ENCODE data around the gene CD6.

The CD6 gene

DNA sequence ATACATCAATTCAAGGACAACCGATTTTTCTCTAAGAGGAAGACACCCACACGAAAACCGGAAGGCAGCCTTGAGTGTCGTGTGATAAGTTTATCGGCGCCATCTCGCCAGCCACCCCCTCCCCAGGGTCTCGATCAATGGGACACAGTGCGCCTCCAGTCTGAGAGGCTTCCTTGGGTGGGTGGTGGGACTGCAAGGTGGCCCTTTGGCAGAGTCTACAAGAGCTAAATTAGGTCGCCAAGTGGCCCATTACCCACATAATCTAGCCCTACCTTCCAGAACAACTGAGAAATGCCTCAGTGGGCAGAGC is 64.0 kb downstream of the CD6 start:
- no peak for DNase-seq

DNA sequence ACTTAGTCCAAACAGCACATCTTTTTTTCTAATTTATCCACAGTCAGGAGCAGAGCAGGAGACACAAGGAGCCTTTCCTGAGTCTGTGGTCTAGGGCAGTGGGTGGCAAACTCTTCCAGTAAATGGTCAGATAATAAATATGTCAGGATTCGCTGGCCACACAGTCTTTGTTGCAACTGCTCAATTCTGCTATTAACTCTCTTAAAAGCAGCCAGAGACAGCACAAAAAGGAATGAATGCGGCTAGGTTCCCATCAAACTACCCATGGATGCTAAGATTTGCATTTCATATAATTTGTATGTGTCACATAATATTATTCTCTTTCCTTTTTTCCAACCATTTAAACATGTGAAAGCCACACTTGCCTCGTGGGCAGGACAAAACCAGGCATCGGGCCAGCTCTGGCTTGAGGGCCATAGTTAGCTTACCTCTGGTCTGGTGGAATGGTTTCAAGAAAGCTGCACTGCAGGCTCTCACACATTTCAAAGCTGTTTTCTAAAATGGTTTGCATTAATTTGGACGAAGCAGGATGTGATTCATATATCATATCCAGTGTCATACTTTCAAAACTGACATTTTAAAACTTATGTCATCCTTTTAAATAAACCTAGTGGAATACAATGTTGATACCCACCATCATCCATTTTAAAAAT is 66.1 kb downstream of the CD6 start:
- DNase-seq = no peak

DNA sequence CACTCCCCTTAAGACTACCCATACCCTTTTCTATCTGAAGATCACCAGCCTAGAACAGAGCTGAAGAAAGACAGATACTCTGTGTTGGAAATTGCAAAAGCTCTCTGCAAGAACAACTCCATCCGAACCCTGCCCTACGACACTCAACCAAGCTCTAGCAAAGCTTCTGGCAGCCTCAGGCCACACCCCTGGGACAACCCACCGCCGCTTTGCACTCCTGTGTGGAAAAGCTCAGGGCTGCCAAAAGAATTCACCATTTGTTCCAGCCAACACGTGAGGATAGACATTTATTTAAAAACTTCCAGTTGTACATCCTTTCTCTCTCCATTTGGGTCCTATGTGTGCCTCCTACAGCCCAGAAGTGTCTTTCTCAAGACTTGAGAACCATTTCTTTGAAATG is 68.4 kb downstream of the CD6 start:
- no peak for DNase-seq

DNA sequence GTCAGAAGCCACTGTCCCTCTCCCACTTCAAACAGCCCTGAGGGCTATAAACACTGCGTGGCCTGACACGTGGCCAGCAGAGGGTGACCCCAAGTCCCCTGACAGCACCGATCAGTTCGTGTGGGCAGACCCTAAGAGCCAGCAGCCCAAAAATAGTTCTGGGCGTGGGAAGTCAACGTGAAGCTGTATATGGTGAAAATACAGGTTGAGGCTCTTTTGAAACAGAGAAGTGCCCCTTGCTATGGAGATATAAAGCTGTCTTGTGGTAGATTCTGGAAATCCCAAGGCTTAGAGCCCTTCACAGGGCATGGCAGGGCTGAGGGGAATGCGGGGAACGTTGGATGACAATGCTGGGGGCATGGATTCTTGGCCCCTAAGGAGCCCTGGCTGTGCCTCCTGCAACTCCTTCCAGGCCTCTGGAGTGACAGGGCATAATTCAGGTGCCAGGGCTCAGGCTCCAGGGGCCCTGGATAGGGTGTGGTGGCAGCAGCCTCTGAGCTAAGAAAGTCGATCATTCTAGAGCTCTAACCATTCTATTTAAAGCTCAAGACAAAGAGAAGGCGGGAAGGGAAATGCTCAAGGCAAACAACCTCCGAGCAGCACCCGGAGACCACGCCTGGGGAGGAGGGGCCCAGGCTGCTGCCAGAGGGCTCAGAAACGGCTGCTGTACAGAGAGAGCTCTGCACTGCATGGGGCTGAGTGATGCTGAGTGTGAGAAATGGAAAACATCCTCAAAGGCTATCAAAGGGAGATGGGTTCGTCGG is 70.5 kb downstream of the CD6 start:
- peak; percentile 88 to 89 for DNase-seq

DNA sequence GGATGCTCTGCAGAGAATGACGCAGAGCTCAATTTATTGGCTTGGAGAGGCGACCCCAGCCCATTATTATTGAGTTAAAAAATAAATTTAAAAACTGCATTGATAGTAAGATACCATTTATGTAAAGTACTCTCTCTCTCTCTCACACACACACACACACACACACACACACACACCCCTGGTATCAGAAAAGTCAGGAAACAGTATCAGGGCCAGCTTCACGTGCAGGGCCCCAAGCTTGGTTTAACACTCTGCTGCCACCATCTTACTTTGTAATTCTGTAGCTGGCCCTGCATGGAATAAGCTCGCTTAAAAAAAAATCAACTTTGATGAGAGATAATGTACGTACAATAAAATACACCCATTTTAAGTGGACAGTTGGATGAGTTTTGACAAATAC is 71.1 kb downstream of the CD6 start:
- DNase-seq = no peak

DNA sequence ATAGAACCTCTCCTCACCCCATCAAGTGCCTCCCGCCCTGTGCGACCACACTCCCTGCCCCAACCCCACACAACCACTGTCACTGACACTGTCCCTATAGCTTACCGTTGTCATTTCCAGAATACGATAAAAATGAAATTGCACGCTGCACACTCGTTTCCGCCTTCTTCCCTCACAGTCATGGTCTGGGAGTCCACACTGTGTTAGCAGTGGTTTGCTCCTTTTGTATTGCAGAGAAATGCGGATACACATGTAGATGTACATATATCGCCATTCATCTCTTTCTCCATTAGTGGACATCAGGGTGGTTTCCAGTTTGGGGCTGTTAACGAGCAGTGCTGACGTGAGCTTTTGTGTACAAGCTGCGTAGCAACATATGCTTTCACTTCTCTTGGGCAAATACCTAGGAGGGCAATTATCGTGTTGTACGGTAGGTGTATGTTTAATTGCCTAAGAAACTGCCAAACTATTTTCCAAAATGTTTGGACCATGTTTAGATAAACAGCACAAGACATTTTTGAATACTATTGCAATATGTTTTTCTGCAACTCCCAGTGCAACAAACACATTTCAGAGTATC is 71.6 kb downstream of the CD6 start:
- peak; percentile 59 to 82 for DNase-seq

DNA sequence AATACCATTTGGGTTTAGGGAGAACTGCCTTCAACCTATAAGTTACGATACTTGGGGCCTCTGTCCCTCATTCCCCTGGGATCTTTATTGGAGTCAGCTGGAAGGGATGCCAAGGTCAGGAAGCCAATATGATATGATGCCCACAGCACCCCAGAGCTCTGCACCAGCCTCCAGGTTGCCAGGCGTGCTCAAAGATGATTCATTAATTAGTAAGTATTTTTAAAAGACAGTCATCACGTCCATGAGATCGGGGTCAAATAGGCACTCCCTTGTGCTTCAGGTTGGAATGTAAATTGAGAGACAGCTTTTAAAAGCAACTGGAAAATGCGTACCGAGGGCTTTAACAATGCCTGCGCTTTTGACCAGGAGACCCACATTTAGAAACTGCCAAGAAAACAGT is 73.8 kb downstream of the CD6 start:
- DNase-seq = no peak

DNA sequence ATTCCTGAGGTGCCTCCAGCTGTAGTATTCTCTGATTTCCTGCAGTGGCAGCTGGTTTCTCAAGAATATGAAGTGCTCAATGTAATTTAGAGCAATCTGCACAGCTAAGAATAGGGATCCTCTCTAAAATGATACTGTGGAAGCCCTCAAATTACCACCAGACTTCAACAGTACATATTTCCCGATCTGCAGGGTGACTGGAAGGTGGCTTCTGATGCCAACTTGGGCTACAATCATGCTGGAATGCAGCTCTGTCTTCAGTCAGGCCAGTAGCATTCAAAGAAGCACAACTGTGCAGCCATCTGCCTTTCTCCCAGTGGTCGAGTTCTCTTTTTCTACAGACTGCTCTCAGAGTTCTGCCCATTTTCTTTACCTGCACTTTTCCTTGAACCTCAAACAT is 75.4 kb downstream of the CD6 start:
- DNase-seq = no peak

DNA sequence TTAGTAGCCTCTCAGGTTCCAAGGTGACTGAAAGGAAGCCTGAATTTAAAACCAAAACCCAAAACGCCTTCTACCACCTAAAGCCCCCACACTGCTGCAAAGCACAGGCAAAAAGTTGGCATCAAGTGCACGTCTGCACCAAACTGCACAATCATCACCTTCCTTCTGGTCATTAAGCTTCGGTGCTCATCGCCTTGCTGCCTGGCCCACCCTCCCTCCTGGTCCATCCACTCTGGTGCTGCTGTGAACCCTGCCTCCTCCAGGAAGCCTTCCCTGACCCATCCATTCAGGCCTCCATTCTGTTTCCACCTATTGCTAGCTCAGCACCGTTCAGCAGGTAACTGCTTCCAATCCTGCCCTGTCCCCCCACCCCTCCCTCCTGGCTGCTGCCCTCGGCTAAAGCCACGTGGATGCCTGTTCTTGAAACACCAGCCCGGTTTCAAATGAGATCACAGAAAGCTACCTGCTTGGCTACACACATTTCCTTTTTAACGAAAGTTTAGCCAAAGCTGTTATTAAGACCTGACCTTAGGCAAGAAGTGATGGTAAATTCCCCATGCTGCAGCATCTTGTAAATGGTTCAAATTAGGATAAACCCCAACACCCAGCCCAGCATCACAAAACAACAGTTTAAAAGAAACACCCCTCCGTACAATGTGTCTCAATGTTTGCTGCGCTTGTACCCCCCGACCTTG is 77.0 kb downstream of the CD6 start:
- no peak for DNase-seq

DNA sequence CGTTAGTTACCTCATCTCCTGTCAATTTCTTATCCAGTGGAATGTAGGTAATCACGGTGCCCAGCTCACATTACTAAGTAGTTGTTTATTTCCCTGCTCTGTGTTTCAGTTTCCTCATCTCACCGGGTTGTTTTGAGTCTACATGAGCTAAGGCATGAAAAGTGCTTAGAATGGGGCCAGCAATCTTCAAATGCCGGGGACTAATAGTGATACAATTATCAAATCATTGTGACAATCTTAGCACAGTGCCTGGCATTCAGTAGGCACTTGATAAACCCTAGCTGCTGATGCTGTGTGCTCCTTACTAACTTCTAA is 77.5 kb downstream of the CD6 start:
- DNase-seq = no peak

DNA sequence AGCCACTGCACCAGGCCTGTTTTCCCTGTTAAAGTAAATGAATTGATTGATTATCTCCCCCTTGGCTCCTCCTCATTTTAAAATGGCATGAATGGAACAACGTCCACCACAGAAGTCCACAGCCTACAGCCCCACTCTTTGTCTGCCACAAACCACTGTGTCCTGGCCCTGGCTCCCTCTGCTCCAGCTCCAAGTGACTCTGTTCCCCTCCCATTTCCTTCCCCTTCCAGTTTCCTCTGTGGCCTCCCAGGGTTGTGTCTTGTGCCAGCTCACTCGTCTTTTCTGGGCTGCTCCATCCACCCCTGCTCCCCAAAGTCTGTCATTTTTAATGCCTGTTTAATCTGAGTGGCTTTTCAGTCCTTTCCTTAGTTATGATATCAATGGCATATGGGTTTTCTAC is 78.4 kb downstream of the CD6 start:
- no peak for DNase-seq

DNA sequence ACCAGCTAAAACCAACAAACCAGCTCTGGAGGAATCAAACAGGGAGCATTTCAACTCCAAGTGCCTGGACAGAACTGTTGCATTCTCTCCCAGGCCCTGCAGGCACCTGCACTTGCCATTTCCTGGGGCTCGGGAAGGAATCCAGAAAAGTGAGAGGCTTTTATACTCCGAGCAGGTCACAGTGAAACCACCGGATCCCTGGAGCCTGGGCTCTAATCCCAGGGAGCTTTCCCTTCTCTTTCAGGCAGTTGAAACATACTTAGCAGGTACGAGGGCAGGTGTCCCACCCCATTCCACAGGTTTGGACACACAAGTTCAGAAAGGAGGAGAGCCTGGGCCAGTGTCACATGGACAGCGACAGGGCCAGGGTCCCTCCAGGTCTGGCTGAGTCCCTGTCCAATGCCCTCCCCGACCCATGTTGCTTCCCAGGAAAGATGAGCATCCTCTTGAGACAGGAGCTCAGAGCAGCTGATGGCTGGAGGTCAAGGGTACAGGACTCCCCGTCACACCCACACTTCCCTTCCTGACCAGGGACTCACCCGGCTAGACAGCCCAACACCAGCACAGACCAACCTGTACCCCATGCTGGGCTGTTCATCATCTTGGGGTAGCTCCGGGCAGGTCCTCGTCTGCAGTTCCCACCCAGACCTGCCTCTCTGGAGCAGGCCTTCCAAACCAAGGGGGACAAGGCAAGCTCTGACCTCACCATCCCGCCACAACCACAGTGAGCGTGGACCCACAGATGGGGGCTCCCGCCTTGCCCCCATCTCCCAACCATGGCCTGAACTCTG is 80.9 kb downstream of the CD6 start:
- DNase-seq = no peak

DNA sequence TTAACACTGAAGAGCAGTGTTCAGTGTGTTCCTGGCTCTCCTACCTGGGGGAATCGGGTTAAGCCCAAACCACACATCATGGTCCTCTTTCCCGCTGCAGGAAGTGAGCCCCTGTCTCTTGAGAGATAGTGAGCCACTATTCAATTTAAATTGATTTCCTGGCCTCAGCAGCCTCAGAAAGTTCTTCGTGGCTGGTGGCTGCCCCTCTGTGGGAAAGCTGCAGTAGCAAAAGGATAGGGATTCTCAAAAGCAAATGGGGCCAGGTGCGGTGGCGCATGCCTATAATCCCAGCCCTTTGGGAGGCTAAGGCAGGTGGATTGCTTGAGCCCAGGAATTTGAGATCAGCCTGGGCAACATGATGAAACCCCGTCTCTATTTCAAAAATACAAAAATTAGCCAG is 81.7 kb downstream of the CD6 start:
- no peak for DNase-seq

DNA sequence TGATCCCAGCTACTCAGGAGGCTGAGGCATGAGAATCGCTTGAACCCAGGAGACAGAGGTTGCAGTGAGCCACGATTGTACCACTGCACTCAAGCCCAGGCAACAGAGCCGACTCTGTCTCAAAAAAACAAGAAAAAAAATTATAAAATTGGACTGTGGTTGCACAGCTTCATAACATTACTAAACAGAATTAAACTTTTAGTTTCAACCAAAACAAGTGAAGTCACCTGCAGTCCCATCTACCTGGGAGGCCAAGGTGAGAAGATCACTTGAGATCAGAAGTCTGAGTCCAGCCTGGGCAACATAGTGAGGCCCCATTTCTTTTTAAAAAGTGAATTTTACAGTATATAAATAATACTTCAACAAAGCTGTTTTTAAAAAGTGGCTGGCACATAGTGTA is 83.0 kb downstream of the CD6 start:
- no peak for DNase-seq

DNA sequence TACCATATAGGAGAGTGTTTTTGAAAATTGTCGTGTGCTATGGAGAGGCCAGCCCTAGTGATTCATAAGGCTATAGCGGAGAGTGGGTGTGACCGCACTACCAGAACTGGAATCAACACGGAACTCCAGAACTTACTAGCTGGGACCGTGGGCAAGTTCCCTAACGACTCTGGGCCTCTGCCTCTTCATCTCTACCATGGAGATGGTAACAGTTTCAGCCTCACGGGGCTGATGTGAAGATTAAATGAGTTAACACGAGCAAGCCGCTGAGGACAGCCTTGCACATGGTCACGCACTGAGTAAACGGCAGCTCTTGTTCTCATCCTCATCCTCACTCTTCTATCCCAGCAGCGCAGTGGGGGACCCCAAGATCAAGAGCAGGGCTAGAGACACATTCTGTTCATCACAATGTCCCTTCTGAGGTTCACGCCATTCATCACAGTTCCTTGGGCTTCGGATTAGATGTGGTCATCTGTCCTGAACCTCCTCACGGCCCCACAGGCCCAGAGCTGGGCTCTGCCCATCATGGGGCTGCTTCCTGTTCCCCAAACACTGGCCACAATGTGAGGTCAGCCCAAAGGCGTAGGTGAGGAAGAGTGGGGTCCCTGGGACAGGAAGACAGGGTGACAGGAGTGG is 83.6 kb downstream of the CD6 start:
- DNase-seq = peak in 1 of 2 donors; percentile 10

DNA sequence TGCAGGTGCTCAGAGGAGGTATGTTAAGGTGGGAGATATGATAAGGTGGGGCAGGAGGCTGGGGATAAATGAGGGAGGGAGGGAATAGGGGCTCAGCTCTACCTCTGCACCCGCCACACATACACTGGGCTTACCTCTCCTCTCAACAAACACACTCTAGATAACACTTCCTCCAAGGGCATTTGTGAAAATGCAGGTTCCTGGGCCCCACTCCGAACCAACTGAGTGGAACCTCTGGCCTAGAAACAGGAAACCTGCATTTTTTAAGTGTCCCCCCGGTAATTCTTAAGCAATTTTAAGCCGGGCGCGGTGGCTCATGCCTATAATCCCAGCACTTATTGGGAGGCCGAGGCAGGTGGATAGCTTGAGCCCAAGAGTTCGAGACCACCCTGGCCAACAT is 84.3 kb downstream of the CD6 start:
- no peak for DNase-seq

DNA sequence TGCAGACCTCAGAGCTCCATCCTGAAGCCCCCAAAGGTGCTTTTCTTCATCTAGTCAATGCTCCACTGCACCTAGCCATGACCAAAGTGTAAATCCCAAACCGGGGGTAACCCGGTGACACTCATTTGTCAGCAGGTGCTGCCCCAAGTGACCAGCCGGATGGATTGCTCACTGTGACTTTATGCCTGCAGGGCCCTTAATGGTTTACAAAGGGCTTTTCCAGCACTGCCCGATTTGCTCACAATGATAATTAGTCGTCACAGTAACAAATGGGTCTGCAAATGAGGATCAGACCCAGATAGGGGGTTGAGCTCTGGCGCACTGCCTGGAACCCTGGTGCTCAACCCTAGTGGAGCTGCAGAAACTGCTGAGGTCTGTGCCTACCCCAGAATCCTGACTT is 85.1 kb downstream of the CD6 start:
- peak in 1 of 2 donors; percentile 5 for DNase-seq

DNA sequence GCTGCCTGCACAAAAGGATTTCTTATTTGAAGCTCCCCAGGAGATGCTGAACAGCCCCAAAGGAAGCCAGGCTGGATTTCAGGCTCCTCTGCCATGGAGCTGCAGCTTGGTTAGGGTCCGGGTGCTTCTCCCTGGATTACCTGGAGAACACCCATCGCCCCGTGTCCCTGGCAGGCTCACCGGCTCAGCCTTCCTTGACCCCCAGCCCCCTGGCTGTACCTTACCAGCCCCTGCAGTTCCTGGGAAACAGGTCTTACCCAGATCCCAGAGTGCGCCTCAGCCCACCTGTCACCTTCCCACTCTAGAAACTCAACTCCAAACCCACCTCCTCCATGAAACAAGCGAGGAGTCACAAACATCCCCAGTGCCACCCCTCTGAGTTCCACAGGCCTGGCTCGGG is 85.5 kb downstream of the CD6 start:
- peak in 1 of 2 donors; percentile 3 for DNase-seq

DNA sequence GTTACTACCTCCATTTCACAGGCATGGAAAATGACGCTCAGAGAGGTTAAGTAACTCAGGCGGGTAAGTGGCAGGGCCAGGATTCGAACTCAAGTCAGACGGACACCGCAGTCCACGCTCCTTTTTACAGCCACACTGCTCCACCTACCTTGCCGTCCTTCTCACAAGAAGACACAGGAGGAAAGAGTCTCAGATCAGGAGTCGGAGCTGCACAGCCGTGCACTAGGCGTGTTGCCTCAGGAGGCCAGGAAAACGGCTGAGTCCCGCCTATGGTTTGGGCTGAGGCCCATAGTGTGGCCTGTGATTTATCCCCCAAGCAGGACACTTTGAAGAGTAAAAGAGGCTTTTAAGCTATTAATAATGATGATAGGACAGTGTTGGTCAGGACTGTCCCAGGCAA is 86.1 kb downstream of the CD6 start:
- DNase-seq = peak in 1 of 2 donors; percentile 5

DNA sequence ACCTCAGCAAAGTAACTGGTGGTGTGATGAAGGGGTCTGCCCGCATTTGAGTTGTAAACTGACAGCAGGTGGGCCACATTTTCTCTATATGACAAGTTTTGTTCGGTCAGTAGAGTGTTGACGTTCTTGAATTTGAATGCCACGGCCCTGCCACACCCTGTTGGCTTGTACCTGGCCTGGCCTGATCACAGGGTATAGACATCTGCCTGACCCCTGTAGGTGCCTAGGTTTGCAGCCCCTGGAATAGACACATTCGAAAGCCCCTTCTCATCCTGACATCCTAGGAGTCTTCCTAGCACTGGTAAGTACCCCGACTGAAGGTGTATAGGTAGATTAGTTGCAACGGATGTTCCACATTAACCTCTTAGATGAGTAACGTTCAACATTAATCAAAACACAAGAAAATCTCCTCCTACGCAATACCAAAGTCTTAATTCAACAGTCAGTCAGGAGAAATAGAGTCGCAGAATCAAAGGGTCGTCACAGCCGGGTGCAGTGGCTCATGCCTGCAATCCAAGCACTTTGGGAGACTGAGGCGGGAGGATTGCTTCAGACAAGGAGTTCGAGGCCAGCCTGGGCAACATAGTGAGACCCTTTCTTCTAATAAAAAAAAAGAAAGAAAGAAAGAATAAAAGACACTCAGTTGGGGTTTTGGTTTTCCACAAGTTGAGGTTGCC is 87.2 kb downstream of the CD6 start:
- DNase-seq = peak in 1 of 2 donors; percentile 1

DNA sequence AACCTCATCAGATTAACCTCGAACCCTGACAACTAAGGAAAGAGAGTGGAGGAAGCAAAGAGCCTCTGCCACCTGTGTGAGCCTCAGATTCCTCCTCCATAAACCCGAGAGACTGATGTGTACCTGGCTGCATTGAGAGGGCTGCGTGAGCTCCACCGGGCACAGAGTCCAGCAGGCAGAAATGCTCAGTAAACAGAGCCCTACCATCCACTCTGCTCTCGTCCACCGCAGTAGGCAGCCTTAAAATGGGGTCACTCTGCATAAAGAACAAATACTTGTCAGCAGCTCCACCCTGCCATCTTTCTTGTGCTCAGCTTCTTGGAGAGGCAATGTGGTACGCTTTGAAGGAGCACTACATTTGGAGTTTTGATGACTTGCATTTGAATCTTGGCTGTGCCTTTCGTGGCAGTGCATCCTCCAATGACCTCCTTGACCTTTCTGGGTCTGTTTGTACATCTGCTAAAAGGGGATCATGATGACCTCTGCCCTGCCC is 87.8 kb downstream of the CD6 start:
- peak in 1 of 2 donors; percentile 4 for DNase-seq

Data from CD4-positive, alpha-beta T cell treated with Interleukin-4 for 1 hour (primary cell).